Natural killer cell (primary cell): ENCODE data around the gene CASP8AP2. TPM values are rescaled to one million over a fixed set of nuclear protein-coding genes. Genes with fewer than 3 reads are reported as not detected.
"Not testable (repeated sequence)": the region's sequence is repeated elsewhere in the genome, so short reads cannot be mapped to it uniquely, and the experiment has no call there.

Experiments used
- ATAC-seq, 3 donors: fragments of 150-1000 bp in 2 of 3; fragments of 200-7000 bp in 1 of 3; cut with Tn5 transposase; 1 replicate in 1 of 3; 2 replicates in 2 of 3; pipeline ENCODE4 v1.10.0; 2021; ENCODE audit warnings: mild to moderate bottlenecking in 2 of 3, moderate library complexity in 2 of 3
- DNase-seq, 2 donors: peaks; one replicate each; pipeline versions ENCODE4 v3.0.0 to v3.0.0-alpha.2; 2013 to 2021; ENCODE audit warnings: mixed read lengths in 1 of 2
- H3K27ac ChIP-seq: one replicate; pipeline ENCODE4 v1.5.1; 2013; ENCODE audit warnings: mild to moderate bottlenecking, low read length
- H3K27me3 ChIP-seq: one replicate; pipeline ENCODE4 v1.6.1; 2013; ENCODE audit warnings: low read length; ENCODE audit not compliant: control insufficient read depth, insufficient read depth
- H3K36me3 ChIP-seq: one replicate; pipeline ENCODE4 v1.6.1; 2013; ENCODE audit warnings: low read length; ENCODE audit not compliant: control insufficient read depth, insufficient read depth
- H3K4me1 ChIP-seq: one replicate; pipeline ENCODE4 v1.6.1; 2013; ENCODE audit warnings: low read length; ENCODE audit not compliant: control insufficient read depth, insufficient read depth
- H3K4me3 ChIP-seq: one replicate; pipeline ENCODE4 v1.5.1; 2013; ENCODE audit warnings: low read length
- H3K9me3 ChIP-seq: one replicate; pipeline ENCODE4 v1.6.1; 2013; ENCODE audit warnings: low read length; ENCODE audit not compliant: control insufficient read depth, insufficient read depth
- H3K27ac Mint-ChIP-seq, 2 donors: one replicate each; pipeline ENCODE4 v1.8.0; 2022; ENCODE audit warnings: mild to moderate bottlenecking in 2 of 2, mixed read lengths in 2 of 2, moderate library complexity in 1 of 2
- H3K27me3 Mint-ChIP-seq, 2 donors: one replicate each; pipeline ENCODE4 v1.8.0; 2022; ENCODE audit warnings: low read depth in 2 of 2, mixed read lengths in 2 of 2
- H3K36me3 Mint-ChIP-seq: one replicate; pipeline ENCODE4 v1.8.0; 2022; ENCODE audit warnings: mixed read lengths
- H3K4me1 Mint-ChIP-seq, 2 donors: one replicate each; pipeline ENCODE4 v1.8.0; 2022; ENCODE audit warnings: mixed read lengths in 2 of 2
- H3K4me3 Mint-ChIP-seq: one replicate; pipeline ENCODE4 v1.8.0; 2022; ENCODE audit warnings: mild to moderate bottlenecking, moderate library complexity, mixed read lengths
- H3K9me3 Mint-ChIP-seq, 2 donors: one replicate each; pipeline ENCODE4 v1.8.0; 2022; ENCODE audit warnings: mixed read lengths in 2 of 2
- WGBS: methylation state at CpG from one replicate; pipeline ENCODE4 v1.1.7; 2013; ENCODE audit warnings: missing lambda C conversion rate; ENCODE audit not compliant: insufficient coverage; 5-methylcytosine and 5-hydroxymethylcytosine counted together
- intact Hi-C: fragments of 100-400 bp; cut with micrococcal nuclease; formaldehyde crosslinking; loops from one replicate; pipeline ENCODE4 v1.14.2; 2022
- total RNA-seq, 4 donors: library from RNA; stranded (reverse); fragments of 120-200 nt in 1 of 4; gene quantifications; one replicate each; pipeline versions ENCODE4 v1.2.3 to v1.2.4, GENCODE V29; 2013 to 2022
- TF ChIP-seq, protein P1 (sequence below): fragments of 200-600 bp; IDR thresholded peaks from one replicate; pipeline ENCODE4 v1.8.0; 2022; ENCODE audit warnings: antibody characterized with exemption

The CASP8AP2 gene
- total RNA-seq, 3 donors from 2014 or later (not counting 1 experiment from before 2014, with no cell fraction given) = 24.3 to 31.8 (median 25.4) TPM

DNA sequence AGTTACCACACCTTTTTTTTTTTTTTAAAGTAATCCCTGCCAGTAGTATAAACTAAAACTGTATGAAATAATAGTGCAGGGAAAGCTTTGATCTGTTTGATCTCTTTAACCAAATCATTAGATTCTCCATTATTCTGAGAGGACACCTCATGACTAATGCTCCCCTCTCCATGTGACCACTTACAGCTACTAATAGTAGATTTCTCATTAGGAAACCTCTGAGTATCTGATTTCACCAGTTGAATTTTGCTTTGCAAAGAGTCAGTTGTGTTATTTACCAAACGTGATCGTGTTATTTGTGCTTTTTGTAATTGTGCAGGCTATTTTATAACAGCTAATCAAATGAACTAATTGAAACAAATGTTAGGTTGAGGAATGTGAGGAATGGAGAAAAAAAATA lies 12.5 kb downstream of the CASP8AP2 start:
- Mint-ChIP-seq H3K36me3 (peaks cover 6% of the 10 kb centered on the region), H3K4me1 (peaks cover 5 to 33% of the 10 kb centered on the region in 2 donors), H3K27me3 (no peaks in the 10 kb centered on the region), H3K4me3 (no peak overlapping the region), H3K9me3 (no peaks in the 10 kb centered on the region), H3K27ac (peak overlapping the region in 1 of 2 donors; percentile 24)
- Histone ChIP-seq H3K27me3 (no peaks in the 10 kb centered on the region), H3K27ac (no peak overlapping the region), H3K4me1 (no peaks in the 10 kb centered on the region), H3K36me3 (peaks cover 4% of the 10 kb centered on the region), H3K4me3 (no peak overlapping the region), H3K9me3 (no peaks in the 10 kb centered on the region)
- WGBS = 100% methylated on average over 2 of the region's 2 CpGs
- ATAC-seq = no peak
- intact Hi-C loops = no loop called here
- no peak for DNase-seq
- TF ChIP-seq, protein P1, sequence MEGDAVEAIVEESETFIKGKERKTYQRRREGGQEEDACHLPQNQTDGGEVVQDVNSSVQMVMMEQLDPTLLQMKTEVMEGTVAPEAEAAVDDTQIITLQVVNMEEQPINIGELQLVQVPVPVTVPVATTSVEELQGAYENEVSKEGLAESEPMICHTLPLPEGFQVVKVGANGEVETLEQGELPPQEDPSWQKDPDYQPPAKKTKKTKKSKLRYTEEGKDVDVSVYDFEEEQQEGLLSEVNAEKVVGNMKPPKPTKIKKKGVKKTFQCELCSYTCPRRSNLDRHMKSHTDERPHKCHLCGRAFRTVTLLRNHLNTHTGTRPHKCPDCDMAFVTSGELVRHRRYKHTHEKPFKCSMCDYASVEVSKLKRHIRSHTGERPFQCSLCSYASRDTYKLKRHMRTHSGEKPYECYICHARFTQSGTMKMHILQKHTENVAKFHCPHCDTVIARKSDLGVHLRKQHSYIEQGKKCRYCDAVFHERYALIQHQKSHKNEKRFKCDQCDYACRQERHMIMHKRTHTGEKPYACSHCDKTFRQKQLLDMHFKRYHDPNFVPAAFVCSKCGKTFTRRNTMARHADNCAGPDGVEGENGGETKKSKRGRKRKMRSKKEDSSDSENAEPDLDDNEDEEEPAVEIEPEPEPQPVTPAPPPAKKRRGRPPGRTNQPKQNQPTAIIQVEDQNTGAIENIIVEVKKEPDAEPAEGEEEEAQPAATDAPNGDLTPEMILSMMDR = no peak

- WGBS = 93% methylated on average over 3 of the region's 3 CpGs
- H3K9me3 ChIP-seq = no peaks in the 10 kb centered on the region
Measured at GRCh38 chr6:89843070-89843469, 13.4 kb downstream of the CASP8AP2 start.

GRCh38 chr6:89847513-89847912 lies 17.8 kb downstream of the CASP8AP2 start:
- H3K27ac ChIP-seq = not testable (repeated sequence)

More at GRCh38 chr6:89843070-89843469, 13.4 kb downstream of the CASP8AP2 start:
- no peaks in the 10 kb centered on the region for H3K27me3 Mint-ChIP-seq
- TF ChIP-seq, protein P1 = no peak
- Histone ChIP-seq H3K4me3 (no peak overlapping the region), H3K27me3 (no peaks in the 10 kb centered on the region), H3K27ac (no peak overlapping the region), H3K36me3 (peaks cover 6% of the 10 kb centered on the region), H3K4me1 (no peaks in the 10 kb centered on the region)
- H3K4me3 Mint-ChIP-seq = no peak overlapping the region
- H3K27ac Mint-ChIP-seq = peak overlapping the region in 1 of 2 donors; percentile 69
- peaks cover 6% of the 10 kb centered on the region for H3K36me3 Mint-ChIP-seq
- DNase-seq = no peak
- ATAC-seq = no peak
- no peaks in the 10 kb centered on the region for H3K9me3 Mint-ChIP-seq
- H3K4me1 Mint-ChIP-seq = peaks cover 5 to 33% of the 10 kb centered on the region in 2 donors
- intact Hi-C loops = no loop called here

DNA sequence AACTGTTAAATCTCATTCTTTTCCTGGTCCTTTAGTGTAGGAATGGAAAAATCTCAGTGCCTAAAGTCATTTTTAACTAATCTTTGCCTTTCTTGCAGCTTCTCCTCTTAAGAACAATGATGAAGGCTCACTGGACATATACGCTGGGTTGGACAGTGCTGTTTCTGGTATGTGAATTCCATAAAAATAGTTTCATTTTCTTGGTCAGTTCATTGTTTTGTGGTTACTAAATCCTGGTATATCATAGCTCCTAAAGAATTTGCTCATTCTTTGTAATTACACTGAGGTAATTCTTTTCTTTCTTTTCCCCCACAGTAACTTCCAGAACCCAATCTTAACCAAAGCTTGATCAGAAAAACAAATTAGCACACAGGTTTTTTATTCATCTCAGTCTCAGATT lies 23.4 kb downstream of the CASP8AP2 start:
- H3K4me3 Mint-ChIP-seq = no peak overlapping the region
- no peaks in the 10 kb centered on the region for H3K36me3 Mint-ChIP-seq
- intact Hi-C loops = no loop called here
- Histone ChIP-seq H3K27ac (no peak overlapping the region), H3K4me1 (no peaks in the 10 kb centered on the region), H3K9me3 (no peaks in the 10 kb centered on the region), H3K27me3 (no peaks in the 10 kb centered on the region), H3K4me3 (no peak overlapping the region), H3K36me3 (peaks cover 47% of the 10 kb centered on the region)
- 100% methylated on average over 1 of the region's 1 CpG for WGBS
- no peaks in the 10 kb centered on the region for H3K27me3 Mint-ChIP-seq
- no peak for ATAC-seq
- H3K27ac Mint-ChIP-seq = peak overlapping the region in 1 of 2 donors; percentile 10
- H3K9me3 Mint-ChIP-seq = no peaks in the 10 kb centered on the region
- H3K4me1 Mint-ChIP-seq = no peaks in the 10 kb centered on the region
- TF ChIP-seq, protein P1 = no peak
- DNase-seq = no peak

More at GRCh38 chr6:89847513-89847912, 17.8 kb downstream of the CASP8AP2 start:
- DNase-seq, H3K36me3 Mint-ChIP-seq, H3K9me3 ChIP-seq, ATAC-seq, H3K27me3 ChIP-seq, H3K4me3 Mint-ChIP-seq, H3K27ac Mint-ChIP-seq, H3K4me3 ChIP-seq, intact Hi-C loops, H3K9me3 Mint-ChIP-seq, H3K4me1 ChIP-seq, H3K27me3 Mint-ChIP-seq: not testable (repeated sequence)
- peaks cover 16% of the 10 kb centered on the region for H3K36me3 ChIP-seq
- peaks cover 0 to 18% of the 10 kb centered on the region in 2 donors for H3K4me1 Mint-ChIP-seq
- WGBS = 97% methylated on average over 5 of the region's 5 CpGs
